HepG2 (cell line): ENCODE data around the gene NOC2L. TPM values are rescaled to one million over a fixed set of nuclear protein-coding genes. Genes with fewer than 3 reads are reported as not detected.

ENCODE experiments used
- AKNA ChIP-seq: sonication (generic); formaldehyde crosslinking; IDR thresholded peaks from 2 replicates; pipeline ENCODE4 v1.4.0; 2020; ENCODE audit warnings: missing genetic modification reagents, borderline replicate concordance
- CREB3 ChIP-seq: sonication (generic); formaldehyde crosslinking; IDR thresholded peaks from 2 replicates; pipeline ENCODE4 v1.5.0; 2020; ENCODE audit warnings: missing genetic modification reagents
- MIER2 ChIP-seq: IDR thresholded peaks from 2 replicates; pipeline ENCODE4 v1.6.1; 2016; ENCODE audit warnings: missing biosample characterization, missing genetic modification reagents
- MXD3 ChIP-seq: IDR thresholded peaks from 2 replicates; pipeline ENCODE4 v1.6.1; 2016; ENCODE audit warnings: mild to moderate bottlenecking, missing biosample characterization, missing genetic modification reagents
- SYNCRIP ChIP-seq: fragments of 200-400 bp; formaldehyde crosslinking; IDR thresholded peaks from 2 replicates; pipeline ENCODE4 v1.6.1; 2018; ENCODE audit warnings: mild to moderate bottlenecking, low read depth, low read length; ENCODE audit not compliant: insufficient read depth
- TGIF2 ChIP-seq: IDR thresholded peaks from 2 replicates; pipeline ENCODE4 v1.6.1; 2016; ENCODE audit warnings: control low read depth, missing compliant biosample characterization
- UBTF ChIP-seq: sonication (generic); formaldehyde crosslinking; IDR thresholded peaks from 2 replicates; pipeline ENCODE4 v1.4.0; 2020; ENCODE audit warnings: mild to moderate bottlenecking, missing genetic modification reagents
- ZFY ChIP-seq: sonication (generic); formaldehyde crosslinking; IDR thresholded peaks from 2 replicates; pipeline ENCODE4 v1.4.0; 2020; ENCODE audit warnings: missing genetic modification reagents
- ZMAT5 ChIP-seq: sonication (generic); formaldehyde crosslinking; IDR thresholded peaks from 2 replicates; pipeline ENCODE4 v1.5.0; 2020; ENCODE audit warnings: mild to moderate bottlenecking, low read depth, missing genetic modification reagents, borderline replicate concordance
- ZNF205 ChIP-seq: IDR thresholded peaks from 2 replicates; pipeline ENCODE4 v1.6.1; 2018; ENCODE audit warnings: missing biosample characterization, missing genetic modification reagents
- ZNF567 ChIP-seq: sonication (generic); formaldehyde crosslinking; IDR thresholded peaks from 2 replicates; pipeline ENCODE4 v1.8.1; 2023; ENCODE audit warnings: mild to moderate bottlenecking, missing genetic modification reagents, borderline replicate concordance
- ZSCAN12 ChIP-seq: sonication (generic); formaldehyde crosslinking; IDR thresholded peaks from 2 replicates; pipeline ENCODE4 v1.9.0; 2021; ENCODE audit warnings: mild to moderate bottlenecking, missing genetic modification reagents
- ZUFSP ChIP-seq: sonication (generic); formaldehyde crosslinking; IDR thresholded peaks from 2 replicates; pipeline ENCODE4 v1.9.0; 2021; ENCODE audit warnings: missing genetic modification reagents, mild to moderate bottlenecking, borderline replicate concordance
- polyA plus RNA-seq, 8 experiments: library from polyadenylated mRNA; depleted of rRNA in 3 of 8; stranded (reverse) in 7 of 8; unstranded in 1 of 8; fragments of >200 nt; fragmentation: Illumina TruSeq in 4 of 8; extraction: Trizol in 4 of 8; gene quantifications; 2 replicates each; pipeline versions ENCODE4 v1.2.1 to v1.2.3, GENCODE V29; 2011 to 2016; ENCODE audit warnings: low read depth in 4 of 8, missing spikeins in 1 of 8, mixed read lengths in 1 of 8; ENCODE audit not compliant: insufficient read depth in 1 of 8
- total RNA-seq, 5 experiments: library from RNA; depleted of rRNA; stranded (reverse); fragments of >200 nt; fragmentation: Illumina TruSeq; extraction: Trizol; gene quantifications; 2 replicates each; pipeline ENCODE4 v1.2.3, GENCODE V29; 2016; ENCODE audit warnings: low read depth in 1 of 5

Gene NOC2L
- total and polyA plus RNA-seq, 2 of the 13 experiments (the other 11 are each of a cell fraction or from before 2014, with no cell fraction given) = 32.0 to 103 TPM

GRCh38 chr1:1000357-1001056, 41.5 kb upstream of the NOC2L start (continued):
- TF ChIP-seq MXD3 (CRISPR knock-in tag) (peak; percentile 92), TGIF2 (CRISPR knock-in tag) (peak; percentile 59; the same call in 1 of the 2 replicates), ZNF205 (CRISPR knock-in tag) (no peak; the same call in 1 of the 2 replicates), ZFY (CRISPR knock-in tag) (peak; percentile 87), SYNCRIP (no peak), ZUFSP (no peak), ZMAT5 (CRISPR knock-in tag) (no peak), ZNF567 (peak; percentile 42; the same call in 1 of the 2 replicates), UBTF (CRISPR knock-in tag) (peak; percentile 91; the same call in 1 of the 2 replicates), AKNA (CRISPR knock-in tag) (0 out of 2 replicates have a peak, but pooled peaks have one; percentile 53), ZSCAN12 (CRISPR knock-in tag) (no peak), MIER2 (CRISPR knock-in tag) (no peak), CREB3 (CRISPR knock-in tag) (0 out of 2 replicates have a peak, but pooled peaks have one; percentile 78)
